Measurements from ENCODE around the gene SLC25A41.

Gene SLC25A41

GRCh38 chr19:6470173-6470572 lies 36.6 kb upstream of the SLC25A41 start:
- TF ChIP-seq ZNF274 (IDR thresholded peaks at IDR 0.05; ENCODE audit: low read depth, low read length), result no peak
- H3K4me3 ChIP-seq (ENCODE audit: low read length), result no peak overlapping the region

- no peak overlapping the region for H3K4me3 ChIP-seq (ENCODE audit: low read length)
- no peak for TF ChIP-seq ZNF274 (IDR thresholded peaks at IDR 0.05; ENCODE audit: low read depth, low read length)
Observed at GRCh38 chr19:6467384-6467783, 33.8 kb upstream of the SLC25A41 start.

- no peak for TF ChIP-seq ZNF274 (IDR thresholded peaks at IDR 0.05; ENCODE audit: low read depth, low read length)
- no peak overlapping the region for H3K4me3 ChIP-seq (ENCODE audit: low read length)
Observed at GRCh38 chr19:6466526-6467248, 33.1 kb upstream of the SLC25A41 start.

GRCh38 chr19:6465663-6466062 lies 32.1 kb upstream of the SLC25A41 start:
- no peak for TF ChIP-seq ZNF274 (IDR thresholded peaks at IDR 0.05; ENCODE audit: low read depth, low read length)

GRCh38 chr19:6465006-6465405 lies 31.4 kb upstream of the SLC25A41 start:
- no peak overlapping the region for H3K4me3 ChIP-seq (ENCODE audit: low read length)
- TF ChIP-seq ZNF274 (IDR thresholded peaks at IDR 0.05; ENCODE audit: low read depth, low read length), result no peak

More at GRCh38 chr19:6465663-6466062, 32.1 kb upstream of the SLC25A41 start:
- no peak overlapping the region for H3K4me3 ChIP-seq (ENCODE audit: low read length)

- no peak for TF ChIP-seq ZNF274 (IDR thresholded peaks at IDR 0.05; ENCODE audit: low read depth, low read length)
- H3K4me3 ChIP-seq (ENCODE audit: low read length), result peak within 1 kb of the TSS; percentile 3; the same call in 1 of the 2 replicates
Observed at GRCh38 chr19:6464070-6464873, 30.7 kb upstream of the SLC25A41 start, which contains the start of gene CRB3. TSS of gene CRB3 (plus strand) at chr19:6464271. CDS start at chr19:6464702, 431 bp downstream.

DNA sequence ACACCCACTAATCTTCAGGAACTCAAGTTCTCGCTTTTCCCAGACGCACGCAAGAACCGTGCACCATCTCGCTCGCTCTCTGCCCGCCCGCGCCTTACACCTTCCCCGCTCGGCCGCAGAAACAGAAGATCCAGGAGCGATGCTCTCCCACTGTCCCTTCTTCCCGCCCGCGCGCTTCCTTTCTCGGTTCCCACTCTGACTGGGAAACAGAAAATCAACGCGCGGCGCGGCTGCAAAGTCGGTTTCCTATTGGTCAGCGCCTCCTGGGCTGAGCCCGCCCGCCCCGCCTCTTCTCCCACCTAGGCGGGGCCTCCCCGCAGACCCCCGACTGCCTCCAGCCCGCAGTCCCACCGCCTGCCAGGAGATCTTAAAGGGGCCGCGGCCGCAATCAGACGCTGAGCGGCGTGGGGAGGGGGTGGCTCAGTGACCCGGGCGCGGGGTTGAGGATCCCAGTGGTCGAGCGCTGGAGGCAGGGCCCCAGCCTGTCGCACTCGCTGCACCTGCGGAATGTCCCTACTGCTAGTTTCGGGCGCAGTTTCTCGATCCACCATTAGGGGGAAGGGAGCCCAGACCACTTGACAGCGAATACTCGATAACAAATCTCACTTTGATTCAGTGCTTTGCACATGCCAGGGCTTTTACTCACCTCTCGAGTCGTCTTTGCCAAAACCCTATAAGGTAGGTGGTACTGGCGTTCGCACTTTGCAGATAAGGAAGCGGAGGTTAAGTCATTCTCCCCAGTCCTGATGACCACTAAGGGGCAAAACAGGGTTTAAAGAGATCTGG lies 26.7 kb upstream of the SLC25A41 start:
- TF ChIP-seq ZNF274 (IDR thresholded peaks at IDR 0.05; ENCODE audit: low read depth, low read length), result no peak

DNA sequence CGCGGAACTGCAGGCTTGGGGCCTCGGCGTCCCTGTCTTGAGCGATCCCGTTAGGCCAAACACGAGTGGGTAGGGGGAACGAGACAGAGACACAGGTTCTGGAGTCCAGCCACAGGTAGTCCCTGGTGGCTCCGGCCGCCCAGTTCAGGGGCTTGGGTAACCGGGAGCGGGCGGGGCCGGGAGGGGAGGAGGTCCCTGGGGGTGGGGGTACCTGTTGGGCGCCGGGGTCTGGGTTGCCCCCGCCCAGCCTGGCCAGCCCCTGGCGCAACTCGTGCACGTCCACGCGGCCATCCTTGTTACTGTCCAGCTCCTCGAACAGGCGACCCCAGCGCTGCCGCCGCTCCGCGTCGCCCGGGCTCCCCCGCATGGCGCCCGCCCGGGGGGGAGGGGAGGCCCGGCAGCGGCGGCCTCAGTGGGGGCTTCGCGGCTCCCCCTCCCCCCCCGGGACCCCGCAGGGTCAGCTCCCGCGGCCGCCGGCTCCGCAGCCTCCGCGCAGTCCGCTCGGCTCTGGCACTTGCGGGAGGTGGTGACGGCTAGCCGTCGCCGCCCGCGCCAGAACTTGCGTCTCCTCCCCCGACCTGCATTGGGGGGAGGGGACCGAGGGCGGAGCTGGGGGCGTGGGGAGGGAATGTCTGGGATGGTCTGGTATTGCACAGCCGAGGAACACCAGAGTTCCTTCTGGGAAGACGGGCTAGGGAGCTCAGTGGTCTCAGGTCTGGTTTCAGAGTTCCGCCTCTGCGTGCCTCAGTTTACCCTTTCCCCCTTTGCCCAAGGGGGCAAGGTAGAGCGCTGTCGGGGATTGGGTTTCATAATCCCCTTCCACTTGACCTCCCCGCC lies 25.9 kb upstream of the SLC25A41 start, which contains the start of gene SLC25A23:
TSS of gene SLC25A23 (minus strand) at position 531 of the 837 bp plus-strand sequence. CDS start at position 367, 164 bp downstream.
- TF ChIP-seq ZNF274 (IDR thresholded peaks at IDR 0.05; ENCODE audit: low read depth, low read length), result no peak
- H3K4me3 ChIP-seq (ENCODE audit: low read length), result peak within 1 kb of the TSS; percentile 70

More for the DNA sequence above, 26.7 kb upstream of the SLC25A41 start:
- H3K4me3 ChIP-seq (ENCODE audit: low read length), result peak overlapping the region; percentile 70

DNA sequence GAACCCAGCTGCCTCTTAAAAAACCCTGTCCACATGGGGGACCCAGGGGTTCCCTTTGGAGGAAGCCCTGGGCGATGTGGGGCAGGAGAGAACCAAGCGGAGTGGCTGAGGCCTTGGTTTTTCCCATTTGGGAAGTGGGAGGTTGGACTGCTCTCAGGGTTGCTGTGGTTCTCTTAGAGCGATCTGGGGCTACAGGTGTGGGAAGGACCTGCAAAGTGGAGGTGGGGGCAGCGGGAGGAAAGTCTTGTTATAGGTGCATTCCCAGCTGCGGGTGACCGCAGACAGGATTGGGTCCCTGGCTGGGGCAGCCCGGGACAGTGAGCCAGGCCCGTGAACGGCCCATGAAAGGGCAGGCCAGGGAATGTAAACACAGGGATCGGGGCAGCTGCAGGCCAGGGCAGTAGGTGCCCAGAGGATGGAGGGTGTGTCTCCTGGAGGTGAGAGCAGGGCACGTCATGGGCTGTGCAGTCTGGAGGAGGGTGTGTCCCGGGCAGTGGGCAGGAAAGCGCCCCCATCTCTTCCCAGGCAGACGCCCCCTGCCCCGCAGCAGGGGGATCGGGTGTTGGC lies 25.2 kb upstream of the SLC25A41 start:
- peak overlapping the region; percentile 70 for H3K4me3 ChIP-seq (ENCODE audit: low read length)
- no peak for TF ChIP-seq ZNF274 (IDR thresholded peaks at IDR 0.05; ENCODE audit: low read depth, low read length)

DNA sequence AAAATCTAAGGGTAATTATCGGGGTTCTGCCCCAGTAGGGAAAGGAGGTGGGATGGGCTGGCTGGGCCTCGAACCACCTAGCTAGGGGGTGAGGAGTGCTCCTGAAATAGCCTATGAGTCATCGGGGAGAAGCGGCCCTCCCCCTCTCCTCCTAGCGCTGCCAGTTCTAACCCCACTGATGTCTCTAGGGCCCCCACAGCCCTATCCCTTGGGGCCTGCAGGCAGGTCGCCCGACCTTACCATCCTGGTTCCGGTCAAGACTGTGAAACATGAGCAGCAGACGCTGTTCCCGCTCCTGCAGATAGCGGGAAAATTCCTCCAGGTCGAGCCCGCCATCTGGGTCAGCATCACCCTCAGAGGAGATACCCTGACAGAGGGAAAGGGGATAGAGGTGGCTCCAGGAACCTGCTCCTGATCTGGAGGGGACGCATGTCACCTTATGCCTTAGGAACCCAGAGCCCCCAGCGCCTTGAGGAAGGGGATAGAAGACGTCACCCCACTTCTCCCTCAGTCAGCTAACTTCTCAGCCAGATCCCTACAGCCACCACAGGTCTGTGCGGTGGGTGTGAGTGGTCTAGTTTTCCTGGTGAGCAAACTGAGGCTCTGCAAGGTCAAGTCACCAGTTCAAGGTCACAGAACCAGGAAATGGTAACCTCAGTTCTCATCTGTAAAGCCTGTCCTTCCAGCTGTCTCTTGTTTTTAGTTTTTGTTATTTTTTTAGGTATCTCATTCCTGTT lies 24.6 kb upstream of the SLC25A41 start:
- H3K4me3 ChIP-seq (ENCODE audit: low read length), result no peak overlapping the region; the same call in 1 of the 2 replicates
- no peak for TF ChIP-seq ZNF274 (IDR thresholded peaks at IDR 0.05; ENCODE audit: low read depth, low read length)

DNA sequence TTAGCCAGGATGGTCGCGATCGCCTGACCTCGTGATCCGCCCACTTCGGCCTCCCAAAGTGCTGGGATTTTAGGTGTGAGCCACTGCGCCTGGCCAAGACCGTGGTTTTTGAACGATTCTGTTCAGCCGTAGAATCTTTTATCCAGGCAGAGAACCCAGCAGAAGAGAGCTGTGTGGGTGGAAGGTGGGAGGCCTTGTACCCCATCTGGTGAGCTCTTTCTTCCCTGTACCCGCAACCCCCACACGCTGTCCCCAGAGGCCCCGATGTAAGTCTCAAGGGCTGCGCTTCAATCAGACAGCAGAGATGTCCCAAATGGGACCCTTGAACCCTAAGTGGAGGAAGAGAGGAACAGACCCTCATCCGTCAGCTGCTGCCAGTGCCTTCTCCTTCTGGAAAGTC lies 22.4 kb upstream of the SLC25A41 start:
- H3K4me3 ChIP-seq (ENCODE audit: low read length), result no peak overlapping the region
- TF ChIP-seq ZNF274 (IDR thresholded peaks at IDR 0.05; ENCODE audit: low read depth, low read length), result no peak

DNA sequence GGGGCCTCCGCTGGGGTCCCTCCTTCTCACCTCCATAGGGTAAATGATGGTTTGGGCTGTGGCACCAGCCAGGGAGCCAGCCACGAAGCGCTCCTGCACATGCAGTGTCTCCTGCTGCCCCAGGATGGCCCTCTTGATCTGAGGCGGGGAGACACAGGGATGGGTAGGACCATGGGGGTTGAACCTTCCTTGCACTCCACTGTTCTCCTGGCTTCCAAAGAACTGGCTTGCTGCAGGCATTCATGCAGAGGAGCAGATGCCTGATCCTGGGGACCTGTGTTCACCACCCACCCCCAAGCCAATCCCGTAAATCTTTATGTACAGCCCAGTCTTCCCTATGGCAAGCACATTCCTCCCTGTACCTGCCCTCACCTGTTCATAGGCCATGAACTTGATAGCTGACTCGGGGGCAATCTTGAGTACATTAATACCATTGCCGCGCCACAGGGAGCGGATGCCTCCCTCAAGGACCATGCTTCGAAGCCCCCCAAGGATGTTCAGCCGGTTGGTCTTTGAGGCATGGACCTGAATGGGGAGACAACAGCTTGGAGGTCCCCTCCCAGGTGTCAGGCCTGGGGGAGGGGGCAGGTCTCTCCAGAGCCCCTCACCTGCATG lies 20.5 kb upstream of the SLC25A41 start:
- H3K4me3 ChIP-seq (ENCODE audit: low read length), result no peak overlapping the region
- TF ChIP-seq ZNF274 (IDR thresholded peaks at IDR 0.05; ENCODE audit: low read depth, low read length), result no peak

All from GM08714 (cell line).